SK-N-MC (cell line): ENCODE data around the gene ANKRD49.
"Not testable (repeated sequence)": the region's sequence is repeated elsewhere in the genome, so short reads cannot be mapped to it uniquely, and the experiment has no call there.

Experiments used
- DNase-seq: peaks from one replicate; pipeline ENCODE4 v3.0.0-alpha.2; 2011; ENCODE audit warnings: low read depth, low spot score
- H3K27ac ChIP-seq: fragments of 200-600 bp; sonication (generic); 2 replicates; pipeline ENCODE4 v1.5.1; 2016; ENCODE audit warnings: mixed run types
- H3K36me3 ChIP-seq: fragments of 200-600 bp; sonication (generic); 2 replicates; pipeline ENCODE4 v1.6.1; 2017; ENCODE audit warnings: antibody characterized with exemption, low read length, mixed read lengths; ENCODE audit not compliant: insufficient read depth
- H3K4me3 ChIP-seq: fragments of 200-600 bp; sonication (generic); 2 replicates; pipeline ENCODE4 v1.5.1; 2016
- H3K9ac ChIP-seq: fragments of 200-600 bp; sonication (generic); 2 replicates; pipeline ENCODE4 v1.8.0; 2017; ENCODE audit warnings: mixed run types, mixed read lengths; ENCODE audit not compliant: insufficient read length
- H3K9me3 ChIP-seq: fragments of 200-600 bp; sonication (generic); 2 replicates; pipeline ENCODE4 v1.6.1; 2017; ENCODE audit warnings: low read depth, mild to moderate bottlenecking, antibody characterized with exemption, low read length, moderate library complexity, mixed read lengths
- EZH2 ChIP-seq: fragments of 200-600 bp; sonication (generic); IDR thresholded peaks from one replicate; pipeline ENCODE4 v1.6.1; 2017; ENCODE audit warnings: antibody characterized with exemption
- FOXP2 ChIP-seq: optimal IDR thresholded peaks from 2 replicates; pipeline ENCODE3; 2011; ENCODE audit warnings: mild to moderate bottlenecking, moderate library complexity; ENCODE audit not compliant: insufficient read depth; ENCODE audit errors: extremely low read length, control extremely low read depth
- POLR2AphosphoS5 ChIP-seq: IDR thresholded peaks from 2 replicates; pipeline ENCODE4 v1.6.1; 2012; ENCODE audit warnings: mild to moderate bottlenecking, low read depth, low read length, borderline replicate concordance

ANKRD49 gene

DNA sequence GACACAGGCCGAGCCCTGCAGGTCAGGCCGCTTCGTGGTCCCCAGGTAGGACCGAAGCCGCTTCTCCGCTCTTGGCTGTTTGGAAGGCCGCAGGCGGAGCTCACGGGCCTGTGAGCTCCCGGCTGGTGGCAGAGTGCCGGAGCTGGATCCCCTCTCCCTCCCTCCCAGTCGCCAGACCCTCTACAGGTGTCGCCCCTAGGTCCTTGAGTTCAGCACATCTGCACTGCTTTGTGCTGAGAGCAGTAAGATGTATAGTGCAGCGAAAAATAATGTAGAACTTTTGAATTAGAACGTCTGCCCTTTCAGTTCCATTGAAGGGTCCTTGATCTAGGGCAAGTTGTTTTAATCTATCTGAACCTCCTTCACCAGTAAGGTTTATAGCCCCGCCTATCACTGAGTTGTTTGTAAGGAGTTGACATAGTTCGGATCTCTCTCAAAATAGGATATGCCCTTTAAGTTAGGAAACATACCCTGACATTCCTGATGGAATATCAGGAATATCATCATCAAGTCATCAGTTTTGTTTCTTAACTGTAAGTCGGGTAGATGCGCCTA is 419 bp downstream of the ANKRD49 start:
- Histone ChIP-seq H3K4me3 (peak overlapping the region; percentile 90), H3K9me3 (no peaks in the 10 kb centered on the region), H3K9ac (peak overlapping the region; percentile 88), H3K27ac (no peak overlapping the region), H3K36me3 (peaks cover 29% of the 10 kb centered on the region)
- DNase-seq: no peak
- TF ChIP-seq POLR2AphosphoS5: no peak
- TF ChIP-seq EZH2: no peak
- no peak for TF ChIP-seq FOXP2

DNA sequence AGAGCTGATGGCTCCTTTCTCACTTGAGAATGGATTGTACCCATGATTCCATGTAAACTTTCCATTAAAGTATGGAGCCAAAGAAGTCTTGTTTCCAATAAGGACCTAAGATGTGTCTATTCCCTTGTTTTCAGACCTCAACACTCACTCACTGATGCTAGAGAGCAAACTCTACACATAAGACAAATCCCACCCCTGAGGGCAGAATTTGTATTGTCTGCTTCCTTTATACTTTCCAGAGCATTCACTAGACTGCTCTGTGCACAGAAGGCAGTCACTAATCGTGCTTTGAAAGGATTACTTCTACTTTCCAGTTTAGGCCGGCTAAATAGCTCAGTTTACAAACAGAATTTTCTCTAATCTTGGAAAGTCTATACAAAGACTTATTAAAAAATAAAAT is 6.4 kb downstream of the ANKRD49 start:
- no peaks in the 10 kb centered on the region for H3K9me3 ChIP-seq
- no peak overlapping the region for H3K4me3 ChIP-seq
- no peak overlapping the region for H3K9ac ChIP-seq
- no peak for TF ChIP-seq EZH2
- DNase-seq: no peak
- H3K36me3 ChIP-seq: peaks cover 19% of the 10 kb centered on the region
- no peak overlapping the region for H3K27ac ChIP-seq

DNA sequence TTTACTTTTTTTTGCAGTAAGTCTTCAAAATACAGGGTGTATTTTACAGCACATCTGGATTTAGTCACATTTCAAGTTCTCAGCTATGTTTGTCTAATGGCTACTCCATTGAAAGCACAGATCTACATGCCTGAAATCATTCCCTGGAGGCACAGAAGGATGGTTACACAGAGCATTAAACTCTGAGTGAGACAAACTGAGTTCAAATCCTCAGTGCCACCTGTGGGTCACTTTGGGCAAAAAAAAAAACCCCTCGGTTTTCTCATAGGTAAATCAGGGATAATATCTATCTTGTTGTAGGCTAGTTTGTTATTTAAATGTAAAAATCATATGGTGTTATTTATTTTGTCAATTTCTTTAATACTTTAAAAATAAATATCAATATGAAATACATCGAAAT is 7.7 kb downstream of the ANKRD49 start:
- H3K9me3 ChIP-seq: no peaks in the 10 kb centered on the region
- no peak overlapping the region for H3K9ac ChIP-seq
- no peak for TF ChIP-seq POLR2AphosphoS5
- no peak for TF ChIP-seq EZH2
- TF ChIP-seq FOXP2: no peak
- DNase-seq: no peak
- no peak overlapping the region for H3K27ac ChIP-seq
- peaks cover 19% of the 10 kb centered on the region for H3K36me3 ChIP-seq
- H3K4me3 ChIP-seq: no peak overlapping the region

DNA sequence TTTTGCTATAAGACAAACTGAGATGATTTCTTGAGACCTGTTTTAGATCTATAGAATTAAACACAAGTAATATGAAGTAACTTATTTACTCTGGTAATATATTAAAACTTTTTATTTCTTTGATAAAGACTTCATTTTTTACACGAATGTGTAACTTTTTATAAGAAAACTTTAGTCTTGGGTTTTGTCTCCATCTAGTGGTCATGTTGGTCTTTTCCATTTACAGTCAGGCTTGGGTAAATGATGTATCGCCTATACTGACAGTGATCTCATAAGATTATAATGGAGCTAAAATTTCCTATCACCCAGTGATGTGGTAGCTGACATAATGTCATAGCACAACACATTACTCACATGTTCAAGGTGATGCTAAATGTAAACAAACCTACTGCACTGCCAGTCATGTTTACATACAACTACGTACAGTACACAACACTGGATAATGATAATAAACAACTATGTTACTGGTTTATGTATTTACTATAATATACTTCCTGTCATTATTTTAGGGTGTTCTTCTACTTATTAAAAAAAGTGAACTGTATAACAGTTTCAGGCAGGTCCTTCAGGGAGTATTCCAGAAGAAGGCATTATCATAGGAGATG is 11.0 kb downstream of the ANKRD49 start:
- Histone ChIP-seq H3K9ac (no peak overlapping the region), H3K4me3 (no peak overlapping the region), H3K36me3 (no peaks in the 10 kb centered on the region), H3K27ac (no peak overlapping the region), H3K9me3 (no peaks in the 10 kb centered on the region)
- no peak for DNase-seq
- TF ChIP-seq POLR2AphosphoS5 (no peak), FOXP2 (no peak), EZH2 (no peak)

DNA sequence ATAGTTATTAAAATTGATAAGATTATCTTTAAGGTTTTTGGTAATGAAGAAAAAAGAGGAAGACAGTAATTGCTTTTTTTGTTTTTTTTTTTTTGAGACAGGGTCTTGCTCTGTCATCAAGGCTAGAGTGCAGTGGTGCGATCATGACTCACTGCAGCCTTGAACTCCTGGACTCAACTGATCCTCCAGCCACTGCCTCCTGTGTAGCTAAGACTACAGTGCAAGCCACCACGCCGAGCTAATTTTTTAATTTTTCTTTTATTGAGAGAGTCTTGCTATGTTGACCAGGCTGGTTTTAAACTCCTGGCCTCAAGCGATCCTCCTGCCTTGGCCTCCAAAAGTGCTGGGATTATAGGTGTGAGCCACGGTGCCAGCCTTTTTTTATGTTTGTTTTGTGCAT is 12.7 kb downstream of the ANKRD49 start:
- not testable (repeated sequence) for H3K27ac ChIP-seq, H3K9ac ChIP-seq, H3K36me3 ChIP-seq, H3K4me3 ChIP-seq, DNase-seq, H3K9me3 ChIP-seq

DNA sequence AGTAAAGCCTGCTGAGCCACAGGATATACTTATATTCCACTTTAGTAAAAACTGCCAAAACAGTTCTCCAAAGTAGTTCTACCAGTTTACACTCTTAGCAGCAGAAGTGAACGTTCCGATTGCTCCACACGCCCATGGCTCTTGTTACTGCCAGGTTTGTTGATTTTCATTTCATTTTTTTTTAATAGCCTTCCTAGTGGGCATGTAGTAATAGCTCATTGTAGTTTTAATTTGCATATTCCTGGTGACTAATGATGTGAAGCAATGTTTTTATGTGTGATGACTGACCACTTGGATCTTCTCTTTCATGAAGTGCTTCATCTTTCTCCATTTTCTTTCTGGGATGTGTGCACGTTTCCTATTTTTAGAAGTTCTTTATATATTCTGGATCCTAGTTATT is 13.7 kb downstream of the ANKRD49 start:
- TF ChIP-seq FOXP2 (no peak), EZH2 (no peak), POLR2AphosphoS5 (no peak)
- H3K36me3 ChIP-seq: no peaks in the 10 kb centered on the region
- no peak for DNase-seq

DNA sequence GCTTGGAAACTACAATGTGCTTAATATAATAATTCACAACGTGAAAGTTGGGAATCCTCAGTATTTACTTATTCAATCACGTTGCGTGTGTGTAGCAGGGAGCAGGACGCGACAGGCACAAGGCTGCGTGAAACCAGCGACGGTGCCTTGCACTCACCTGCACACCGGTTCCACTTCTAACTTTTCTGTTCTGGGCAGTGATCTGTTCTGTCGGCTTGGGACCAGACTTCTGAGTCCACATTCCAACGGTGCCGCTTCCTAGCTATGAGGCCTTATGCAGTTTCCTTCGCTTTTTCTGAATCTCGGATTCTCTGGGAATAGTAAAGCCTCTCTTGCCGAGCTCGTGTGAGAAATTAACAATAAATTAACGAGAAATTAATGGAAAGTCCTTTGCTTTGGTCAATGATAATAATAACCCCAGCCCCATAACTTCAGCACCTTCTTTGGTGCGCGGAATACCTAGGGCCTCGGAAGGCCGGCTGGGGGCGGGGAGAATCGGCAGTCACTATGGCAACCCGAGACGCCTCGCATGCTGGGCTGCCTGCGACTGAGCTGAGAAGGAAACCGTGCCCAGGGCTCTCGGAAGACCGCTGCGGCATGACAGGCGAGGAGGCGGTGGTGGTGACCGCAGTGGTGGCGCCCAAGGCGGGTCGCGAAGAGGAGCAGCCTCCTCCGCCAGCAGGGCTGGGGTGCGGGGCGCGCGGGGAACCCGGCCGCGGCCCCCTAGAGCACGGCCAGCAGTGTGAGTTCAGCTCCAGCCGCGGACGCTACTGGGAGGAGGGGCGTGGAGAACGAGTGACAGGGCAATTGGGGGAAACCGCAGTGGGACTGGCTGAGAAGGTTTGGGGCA is 18.4 kb downstream of the ANKRD49 start, which contains the start of gene C11orf97:
Gene C11orf97 (plus strand): TSS at position 530 of the 850 bp plus-strand sequence. CDS start 68 bp downstream, at position 598.
- H3K9me3 ChIP-seq: no peaks in the 10 kb centered on the region
- no peaks in the 10 kb centered on the region for H3K36me3 ChIP-seq
- H3K27ac ChIP-seq: no peak within 1 kb of the TSS
- no peak for DNase-seq
- H3K4me3 ChIP-seq: peak within 1 kb of the TSS; percentile 73
- H3K9ac ChIP-seq: no peak within 1 kb of the TSS
- TF ChIP-seq FOXP2 (no peak), POLR2AphosphoS5 (no peak), EZH2 (no peak)

More for the DNA sequence above, 13.7 kb downstream of the ANKRD49 start:
- Histone ChIP-seq H3K9ac (no peak overlapping the region), H3K9me3 (no peaks in the 10 kb centered on the region), H3K4me3 (no peak overlapping the region), H3K27ac (no peak overlapping the region)

DNA sequence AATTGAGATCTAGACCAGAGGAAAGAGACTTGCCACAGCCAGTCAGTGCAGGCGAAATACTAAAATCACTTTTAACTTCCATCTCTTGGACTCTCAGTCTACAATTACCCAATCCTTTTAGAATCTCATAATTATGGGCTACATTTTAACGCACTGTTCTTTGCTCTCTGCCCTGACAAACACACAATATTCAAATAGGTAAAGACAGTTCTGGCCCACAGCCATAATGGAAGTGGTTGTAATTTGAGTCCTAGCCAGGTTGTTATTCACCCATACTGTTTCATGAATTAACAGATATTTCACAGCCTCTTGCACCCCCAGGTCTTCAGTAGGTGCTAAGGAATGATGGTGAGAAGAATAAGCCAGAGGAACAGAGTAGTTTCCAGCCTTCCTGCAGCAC is 19.3 kb downstream of the ANKRD49 start:
- Histone ChIP-seq H3K4me3 (no peak overlapping the region; the same call in 1 of the 2 replicates), H3K9me3 (no peaks in the 10 kb centered on the region), H3K27ac (no peak overlapping the region), H3K36me3 (no peaks in the 10 kb centered on the region), H3K9ac (no peak overlapping the region)
- no peak for DNase-seq
- TF ChIP-seq POLR2AphosphoS5 (no peak), EZH2 (no peak), FOXP2 (no peak)

DNA sequence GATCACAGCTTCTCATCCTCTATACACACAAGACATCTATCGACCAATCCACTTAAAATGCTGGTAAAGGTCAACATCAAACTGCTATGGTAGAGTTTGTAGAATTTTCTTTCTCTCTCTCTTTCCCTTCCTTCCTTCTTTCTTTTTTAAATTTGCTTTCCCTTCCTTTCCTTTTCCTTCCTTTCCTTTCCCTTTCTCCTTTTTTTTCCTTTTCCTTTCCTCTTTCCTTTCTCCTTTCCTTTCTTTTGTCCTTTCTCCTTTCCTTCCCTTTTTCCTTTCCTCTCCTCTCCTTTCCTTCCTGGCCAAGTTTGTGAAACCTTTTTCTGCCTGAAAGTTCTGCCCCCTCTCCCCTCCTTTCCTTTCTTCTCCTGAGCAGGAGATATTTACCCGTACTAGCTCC is 21.6 kb downstream of the ANKRD49 start:
- Histone ChIP-seq H3K9ac (no peak overlapping the region), H3K4me3 (no peak overlapping the region), H3K9me3 (no peaks in the 10 kb centered on the region), H3K36me3 (no peaks in the 10 kb centered on the region), H3K27ac (no peak overlapping the region)
- TF ChIP-seq FOXP2: no peak
- no peak for TF ChIP-seq EZH2
- no peak for TF ChIP-seq POLR2AphosphoS5
- no peak for DNase-seq
